NCI-H345 (cell line): ENCODE measurements around the gene STARD13.
"Not testable (repeated sequence)": the region's sequence is repeated elsewhere in the genome, so short reads cannot be mapped to it uniquely, and the experiment has no call there.

Source experiments
- DNase-seq: peaks from one replicate; lab custom pipeline; 2025; lab: John Stamatoyannopoulos, UW

The STARD13 gene

GRCh38 chr13:33175991-33176390 is 109.6 kb downstream of the STARD13 start:
- no peak for DNase-seq

- DNase-seq: no peak
These were observed 110.6 kb downstream of the STARD13 start for GRCh38 chr13:33174931-33175330.

GRCh38 chr13:33174491-33174890 is 111.1 kb downstream of the STARD13 start:
- DNase-seq: peak; percentile 12

GRCh38 chr13:33172911-33173310 is 112.6 kb downstream of the STARD13 start:
- no peak for DNase-seq

GRCh38 chr13:33172400-33172799 is 113.2 kb downstream of the STARD13 start:
- no peak for DNase-seq

GRCh38 chr13:33169273-33169980 is 116.1 kb downstream of the STARD13 start:
- no peak for DNase-seq

- no peak for DNase-seq
These were observed 117.1 kb downstream of the STARD13 start for GRCh38 chr13:33168321-33168960.

GRCh38 chr13:33167491-33167890 is 118.1 kb downstream of the STARD13 start:
- no peak for DNase-seq

- no peak for DNase-seq
These were observed 119.8 kb downstream of the STARD13 start for GRCh38 chr13:33165787-33166186.

- DNase-seq: no peak
These were observed 121.2 kb downstream of the STARD13 start for GRCh38 chr13:33164331-33164730.

GRCh38 chr13:33162725-33163124 is 122.8 kb downstream of the STARD13 start:
- not testable (repeated sequence) for DNase-seq

GRCh38 chr13:33158816-33159215 is 126.7 kb downstream of the STARD13 start:
- DNase-seq: no peak

- no peak for DNase-seq
These were observed 127.3 kb downstream of the STARD13 start for GRCh38 chr13:33158271-33158670.

GRCh38 chr13:33154911-33155310 is 130.6 kb downstream of the STARD13 start:
- no peak for DNase-seq

- DNase-seq: no peak
These were observed 131.8 kb downstream of the STARD13 start for GRCh38 chr13:33153421-33154404.

- no peak for DNase-seq
These were observed 133.2 kb downstream of the STARD13 start for GRCh38 chr13:33152389-33152788.

- no peak for DNase-seq
These were observed 134.9 kb downstream of the STARD13 start for GRCh38 chr13:33150662-33151061.

GRCh38 chr13:33150126-33150525 is 135.4 kb downstream of the STARD13 start:
- peak; percentile 22 for DNase-seq

- DNase-seq: no peak
These were observed 137.7 kb downstream of the STARD13 start for GRCh38 chr13:33147832-33148231.

- no peak for DNase-seq
These were observed 138.5 kb downstream of the STARD13 start for GRCh38 chr13:33146843-33147611.

GRCh38 chr13:33145667-33146066 is 139.9 kb downstream of the STARD13 start:
- no peak for DNase-seq

- no peak for DNase-seq
These were observed 141.2 kb downstream of the STARD13 start for GRCh38 chr13:33144358-33144784.
